Putamen (tissue), 1 donor: ENCODE results near the gene GSTO1.

ENCODE experiments used
- DNase-seq: peaks from one replicate; pipeline ENCODE4 v3.0.0-alpha.2; 2016; ENCODE audit warnings: low spot score

GSTO1 gene

GRCh38 chr10:104304927-104305326, 50.2 kb downstream of the GSTO1 start:
- no peak for DNase-seq

GRCh38 chr10:104306897-104307296, 52.2 kb downstream of the GSTO1 start:
- DNase-seq, result no peak

- DNase-seq, result no peak
Measured at GRCh38 chr10:104307576-104308438, 53.1 kb downstream of the GSTO1 start.

- DNase-seq, result no peak
Measured at GRCh38 chr10:104308439-104308903, 53.8 kb downstream of the GSTO1 start.

GRCh38 chr10:104309980-104310978, 55.6 kb downstream of the GSTO1 start:
- DNase-seq, result no peak

- no peak for DNase-seq
Measured at GRCh38 chr10:104311184-104311720, 56.6 kb downstream of the GSTO1 start.

- no peak for DNase-seq
Measured at GRCh38 chr10:104314591-104315485, 60.1 kb downstream of the GSTO1 start.

GRCh38 chr10:104315486-104315921, 60.8 kb downstream of the GSTO1 start:
- DNase-seq, result no peak

GRCh38 chr10:104316321-104317099, 61.8 kb downstream of the GSTO1 start:
- no peak for DNase-seq
